ENCODE data around the gene TYW3.
A peak's percentile ranks its signal among the peaks of the same experiment; 100 is the strongest.
"Not testable (repeated sequence)": the region's sequence is repeated elsewhere in the genome, so short reads cannot be mapped to it uniquely, and the experiment has no call there.

The TYW3 gene

GRCh38 chr1:74731399-74732052 is 1.4 kb upstream of the TYW3 start:
- DNase-seq (ENCODE audit: low spot score): no peak

GRCh38 chr1:74732071-74732946 is 643 bp upstream of the TYW3 start:
- DNase-seq (ENCODE audit: low spot score): not testable (repeated sequence)

DNA sequence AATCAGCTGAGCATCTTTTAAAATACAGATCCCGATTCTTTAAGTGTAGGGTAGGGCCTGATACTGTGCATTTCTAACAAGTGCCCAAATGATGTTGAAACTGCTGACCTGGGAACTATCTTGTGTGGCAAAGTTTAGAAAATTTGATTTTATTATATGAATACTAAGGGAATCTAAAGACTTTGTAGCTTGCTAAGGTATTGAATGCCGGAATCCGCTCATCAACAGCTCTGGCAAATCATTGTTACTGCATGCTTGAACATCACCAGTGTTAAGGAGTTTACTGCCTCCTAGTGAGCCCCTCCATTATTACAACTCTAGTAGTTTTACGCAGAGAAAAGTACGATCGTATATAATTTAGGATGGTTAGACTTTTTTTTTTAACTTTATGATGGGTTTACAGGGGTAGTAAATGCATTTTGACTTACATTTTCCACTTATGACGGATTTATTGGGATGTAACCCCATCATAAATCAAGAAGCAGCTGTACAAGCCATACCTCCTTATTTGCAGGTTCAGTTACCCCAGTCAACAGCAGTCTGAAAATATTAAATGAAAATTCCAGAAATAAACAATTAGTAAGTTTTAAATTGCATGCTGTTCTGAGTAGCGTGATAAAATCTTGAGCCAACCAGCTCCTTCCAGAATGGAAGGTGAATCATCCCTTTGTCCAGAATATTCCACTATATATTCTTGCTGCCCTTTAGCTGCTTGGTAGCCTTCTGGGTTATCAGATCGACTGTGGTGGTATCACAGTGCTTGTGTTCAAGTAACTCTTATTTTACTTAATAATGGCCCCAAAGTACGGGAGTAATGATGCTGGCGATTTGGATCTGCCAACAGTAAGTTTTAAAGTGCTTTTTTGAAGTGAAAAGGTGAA is 892 bp downstream of the TYW3 start:
- DNase-seq (ENCODE audit: low spot score): peak; percentile 79

GRCh38 chr1:74737333-74737732 is 4.4 kb downstream of the TYW3 start:
- no peak for DNase-seq (ENCODE audit: low spot score)

DNA sequence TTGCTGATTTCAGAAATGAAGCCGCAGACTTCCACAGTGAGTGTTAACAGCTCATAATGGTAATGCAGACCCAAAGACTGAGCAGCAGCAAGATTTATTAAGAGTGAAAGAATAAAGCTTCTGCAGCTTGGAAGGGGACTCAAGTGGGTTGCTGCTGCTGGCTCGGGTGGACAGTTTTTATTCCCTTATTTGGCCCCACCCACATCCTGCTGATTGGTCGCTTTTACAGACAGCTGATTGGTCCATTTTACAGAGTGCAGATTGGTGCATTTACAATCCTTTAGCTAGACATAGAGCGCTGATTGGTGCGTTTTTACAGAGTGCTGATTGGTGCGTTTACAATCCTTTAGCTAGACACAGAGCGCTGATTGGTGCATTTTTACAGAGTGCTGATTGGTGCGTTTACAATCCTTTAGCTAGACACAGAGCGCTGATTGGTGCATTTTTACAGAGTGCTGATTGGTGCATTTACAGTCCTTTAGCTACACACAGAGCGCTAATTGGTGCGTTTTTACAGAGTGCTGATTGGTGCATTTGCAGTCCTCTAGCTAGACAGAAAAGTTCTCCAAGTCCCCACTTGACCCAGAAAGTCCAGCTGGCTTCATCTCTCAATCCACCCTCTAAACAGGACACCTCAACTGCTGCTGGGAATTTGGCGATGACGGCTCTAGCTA is 7.5 kb downstream of the TYW3 start:
- DNase-seq (ENCODE audit: low spot score): not testable (repeated sequence)

DNA sequence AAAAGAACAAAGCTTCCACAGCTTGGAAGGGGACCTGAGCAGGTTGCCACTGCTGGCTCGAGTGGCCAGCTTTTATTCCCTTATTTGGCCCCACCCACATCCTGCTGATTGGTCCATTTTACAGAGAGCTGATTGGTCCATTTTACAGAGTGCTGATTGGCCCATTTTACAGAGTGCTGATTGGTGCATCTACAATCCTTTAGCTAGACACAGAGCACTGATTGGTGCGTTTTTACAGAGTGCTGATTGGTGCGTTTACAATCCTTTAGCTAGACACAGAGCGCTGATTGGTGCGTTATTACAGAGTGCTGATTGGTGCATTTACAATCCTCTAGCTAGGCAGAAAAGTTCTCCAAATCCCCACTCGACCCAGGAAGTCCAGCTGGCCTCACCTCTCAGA is 12.3 kb downstream of the TYW3 start:
- not testable (repeated sequence) for DNase-seq (ENCODE audit: low spot score)

DNA sequence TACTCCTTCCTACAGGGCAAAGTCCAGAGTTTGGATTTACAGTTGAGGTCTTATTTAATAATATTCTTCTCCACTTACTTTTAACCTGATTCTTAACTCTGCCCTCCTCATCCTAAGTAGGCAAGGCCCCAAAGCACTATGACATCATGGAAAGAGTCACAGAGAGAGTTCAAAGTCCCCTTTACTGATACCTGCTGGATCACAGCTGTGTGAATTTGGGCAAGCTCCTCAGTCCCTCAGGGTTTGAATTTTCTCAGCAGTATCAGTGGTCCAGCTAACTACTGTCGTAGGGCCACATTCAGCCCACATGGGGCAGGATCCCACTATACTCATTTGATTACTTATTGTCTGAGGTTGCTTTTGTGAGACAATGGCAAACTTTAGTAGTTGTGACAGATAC is 16.0 kb downstream of the TYW3 start:
- no peak for DNase-seq (ENCODE audit: low spot score)

DNA sequence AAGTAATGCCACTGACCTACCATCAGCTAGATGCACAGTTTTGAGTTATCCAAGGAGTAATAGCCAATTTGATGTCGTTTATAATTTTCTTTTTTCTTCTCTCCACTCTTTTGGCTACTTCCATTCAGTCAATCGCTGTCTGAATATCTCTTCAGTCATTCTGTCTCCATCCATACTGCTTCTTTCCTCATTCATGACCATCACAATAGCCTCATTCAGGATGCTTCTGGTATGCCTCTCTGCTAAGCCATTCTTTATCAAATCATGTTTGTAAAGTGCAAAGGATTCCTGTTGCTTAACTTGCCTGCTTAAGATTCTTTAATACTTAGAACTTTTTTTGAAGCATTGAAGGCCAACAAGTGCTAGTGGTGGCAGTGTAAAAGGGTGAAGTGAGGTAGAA is 20.2 kb downstream of the TYW3 start:
- no peak for DNase-seq (ENCODE audit: low spot score)

DNA sequence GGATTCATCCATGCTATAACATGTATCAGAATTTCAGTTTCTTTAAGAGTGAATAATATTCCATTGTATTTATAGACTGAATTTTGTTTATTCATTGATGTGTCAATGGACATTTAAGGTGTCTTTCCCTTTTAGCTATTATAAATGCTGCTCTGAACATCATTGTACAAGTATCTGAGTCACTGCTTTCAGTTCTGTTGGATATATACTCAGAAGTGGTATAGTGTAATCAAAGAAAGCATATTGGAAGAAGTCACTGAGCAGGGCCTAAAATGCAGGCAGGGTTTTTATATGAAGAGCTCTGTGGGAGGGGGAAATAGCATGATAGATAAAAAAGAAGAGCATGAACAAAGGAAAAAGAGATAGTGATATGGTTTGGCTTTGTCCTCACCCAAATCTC is 22.5 kb downstream of the TYW3 start:
- DNase-seq (ENCODE audit: low spot score): no peak

DNA sequence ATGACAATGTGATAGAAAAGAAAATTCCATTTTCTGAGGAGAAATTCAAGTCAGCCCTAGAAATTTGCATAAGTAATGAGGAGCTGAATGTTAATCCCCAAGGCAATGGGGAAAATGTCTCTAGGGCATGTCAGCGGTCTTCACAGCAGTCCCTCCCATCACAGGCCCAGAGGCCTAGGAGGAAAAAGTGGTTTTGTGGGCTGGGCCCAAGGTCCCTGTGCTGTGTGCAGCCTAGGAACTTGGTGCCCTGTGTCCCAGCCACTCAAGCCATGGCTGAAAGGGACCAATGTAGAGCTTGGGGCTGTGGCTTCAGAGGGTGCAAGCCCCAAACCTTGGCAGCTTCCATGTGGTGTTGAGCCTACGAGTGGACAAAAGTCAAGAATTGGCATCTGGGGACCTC is 23.7 kb downstream of the TYW3 start:
- not testable (repeated sequence) for DNase-seq (ENCODE audit: low spot score)

DNA sequence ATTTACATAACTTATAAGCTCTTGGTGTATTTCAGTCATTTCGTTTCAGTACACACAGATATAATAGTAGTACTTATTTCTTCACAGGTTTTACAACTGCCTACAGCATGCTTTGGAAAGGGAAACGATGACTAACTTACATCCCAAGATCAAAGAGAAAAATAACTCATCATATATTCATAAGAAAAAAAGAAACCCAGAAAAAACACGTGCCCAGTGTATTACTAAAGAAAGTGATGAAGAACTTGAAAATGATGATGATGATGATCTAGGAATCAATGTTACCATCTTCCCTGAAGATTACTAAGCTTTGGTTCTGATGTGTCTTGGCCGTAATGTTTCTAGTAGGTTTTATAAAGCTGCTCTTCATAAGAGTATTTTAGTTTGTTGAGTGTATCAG is 30.9 kb downstream of the TYW3 start:
- DNase-seq (ENCODE audit: low spot score): no peak

DNA sequence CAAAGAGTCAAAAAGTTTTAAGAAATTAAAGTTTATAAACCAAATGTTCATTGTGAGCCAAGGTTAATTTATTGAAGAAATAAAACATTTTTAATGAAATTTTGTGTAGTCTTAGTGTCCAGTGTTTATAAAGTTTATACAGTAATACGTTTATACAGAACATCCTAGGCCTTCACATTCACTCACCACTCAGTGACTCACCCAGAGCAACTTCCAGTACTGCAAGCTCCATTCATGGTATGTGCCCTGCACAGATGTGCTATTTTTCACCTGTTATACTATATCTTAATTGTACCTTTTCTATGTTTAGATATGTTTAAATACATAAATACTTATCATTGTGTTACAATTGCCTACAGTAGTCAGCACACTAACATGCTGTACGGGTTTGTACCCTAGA is 33.6 kb downstream of the TYW3 start:
- no peak for DNase-seq (ENCODE audit: low spot score)

GRCh38 chr1:74767490-74767889 is 34.5 kb downstream of the TYW3 start:
- DNase-seq (ENCODE audit: low spot score): no peak

GRCh38 chr1:74771913-74772515 is 39.1 kb downstream of the TYW3 start:
- DNase-seq (ENCODE audit: low spot score): peak; percentile 40

DNA sequence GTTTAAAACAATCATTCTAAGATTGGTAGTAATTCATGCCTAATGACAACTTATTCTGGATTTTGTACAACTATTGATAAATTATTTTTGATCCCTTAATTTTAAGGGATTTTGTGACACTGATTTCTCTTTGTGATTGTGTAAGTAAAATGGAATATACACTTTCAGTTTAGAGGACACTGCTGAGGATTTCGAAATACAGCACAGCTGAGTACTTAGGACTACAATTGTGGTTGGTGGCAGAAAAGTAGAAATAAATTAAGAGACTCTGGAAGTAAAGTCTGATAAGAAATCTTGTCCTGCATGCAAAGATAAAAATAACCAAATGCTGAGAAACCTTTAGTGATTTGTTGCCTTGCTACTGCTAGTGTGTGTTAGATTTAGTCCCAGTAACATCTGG is 40.0 kb downstream of the TYW3 start:
- DNase-seq (ENCODE audit: low spot score): no peak

DNA sequence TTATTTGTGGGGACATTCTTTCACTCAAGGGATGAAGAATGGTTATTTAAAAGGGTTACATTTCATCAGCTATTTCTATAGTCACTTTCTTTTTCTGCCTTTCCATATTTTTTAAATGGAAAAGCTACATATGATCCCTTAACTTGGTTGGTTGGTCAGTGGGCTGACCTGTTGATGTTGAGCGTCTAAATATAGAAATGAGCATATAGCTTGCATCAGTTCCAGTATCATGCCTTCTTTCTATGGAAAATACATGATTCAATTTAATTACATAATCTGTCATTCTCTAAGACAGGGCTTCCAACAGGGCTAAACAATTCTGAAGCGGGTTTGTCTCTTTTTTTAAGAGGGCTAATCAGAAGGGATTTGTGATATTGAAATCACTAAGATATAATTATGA is 40.6 kb downstream of the TYW3 start:
- no peak for DNase-seq (ENCODE audit: low spot score)

DNA sequence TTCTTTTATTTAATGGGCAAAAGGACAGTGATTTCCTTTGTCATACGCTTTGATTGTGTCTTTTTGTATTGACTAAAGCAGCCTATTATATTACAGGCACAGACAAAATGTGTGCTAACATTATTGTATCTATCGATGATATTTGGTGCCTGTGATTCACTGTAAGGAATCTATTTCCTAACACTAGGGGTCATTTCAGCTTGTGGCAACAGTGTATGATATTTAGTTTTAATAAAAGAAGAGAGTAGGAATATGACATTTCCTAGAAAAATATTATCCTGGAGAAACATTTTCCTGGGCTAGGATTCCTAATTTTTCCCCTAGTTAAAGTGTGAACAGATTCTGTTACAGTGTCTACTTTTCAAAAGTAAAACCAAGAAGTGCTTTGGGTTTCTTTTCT is 42.8 kb downstream of the TYW3 start:
- no peak for DNase-seq (ENCODE audit: low spot score)

- DNase-seq (ENCODE audit: low spot score): no peak
Measured at GRCh38 chr1:74777525-74777924, 44.6 kb downstream of the TYW3 start.

GRCh38 chr1:74779750-74780149 is 46.8 kb downstream of the TYW3 start:
- DNase-seq (ENCODE audit: low spot score): no peak

DNA sequence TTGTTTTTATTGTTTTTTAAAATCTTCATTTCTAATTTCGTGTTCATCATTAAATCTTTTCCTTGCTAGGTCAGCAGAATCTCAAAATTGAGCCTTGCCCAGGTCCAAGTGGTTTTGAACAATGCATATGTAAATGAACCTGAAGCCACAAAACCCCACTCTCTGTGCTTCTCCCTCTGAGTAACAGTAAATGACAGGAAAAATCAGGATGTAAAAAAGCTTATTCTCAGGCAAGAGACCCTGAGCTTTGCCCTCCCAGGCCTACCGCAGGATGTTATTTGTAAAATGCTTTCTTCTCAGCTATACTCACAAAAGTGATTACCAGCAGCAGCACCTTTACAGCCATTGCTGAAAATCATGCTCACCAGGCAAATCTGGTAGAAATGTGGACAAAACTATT is 47.6 kb downstream of the TYW3 start:
- DNase-seq (ENCODE audit: low spot score): no peak

GRCh38 chr1:74785944-74786343 is 53.0 kb downstream of the TYW3 start:
- no peak for DNase-seq (ENCODE audit: low spot score)

DNA sequence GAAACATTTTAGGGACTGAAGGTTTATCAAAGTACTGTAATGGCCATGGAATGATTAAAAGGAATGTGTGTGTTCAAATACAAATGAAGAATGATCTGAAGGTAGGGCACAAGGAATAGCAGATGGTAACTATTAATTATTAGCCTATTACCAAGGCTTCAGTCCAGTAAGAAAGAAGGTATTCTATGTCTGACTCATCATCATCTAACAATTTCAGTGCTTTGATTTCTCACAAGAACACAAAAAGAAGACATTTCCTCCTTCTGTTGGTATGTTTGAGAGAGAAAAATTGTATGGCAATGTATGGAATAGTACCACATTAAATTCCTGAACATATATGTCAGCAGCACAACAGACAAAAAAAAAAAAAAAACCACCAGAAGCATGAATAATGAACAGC is 57.5 kb downstream of the TYW3 start:
- no peak for DNase-seq (ENCODE audit: low spot score)

All from CD4-positive, alpha-beta T cell treated with Interleukin-2 at 100 ng/mL for 4 hours (primary cell).